DND-41 (cell line): ENCODE results near the gene MTERF2.

Experiments
- EZH2 ChIP-seq: IDR thresholded peaks from 3 replicates; pipeline ENCODE4 v1.6.1; 2012; ENCODE audit warnings: borderline replicate concordance, low read depth, mild to moderate bottlenecking, moderate library complexity, low read length, inconsistent platforms; ENCODE audit not compliant: severe bottlenecking
- TF ChIP-seq, protein P1 (sequence below): IDR thresholded peaks from 2 replicates; pipeline ENCODE4 v1.5.1; 2012; ENCODE audit warnings: borderline replicate concordance, low read length, moderate library complexity, mild to moderate bottlenecking; ENCODE audit not compliant: poor library complexity, severe bottlenecking; ENCODE audit errors: extremely low read depth

DNA sequence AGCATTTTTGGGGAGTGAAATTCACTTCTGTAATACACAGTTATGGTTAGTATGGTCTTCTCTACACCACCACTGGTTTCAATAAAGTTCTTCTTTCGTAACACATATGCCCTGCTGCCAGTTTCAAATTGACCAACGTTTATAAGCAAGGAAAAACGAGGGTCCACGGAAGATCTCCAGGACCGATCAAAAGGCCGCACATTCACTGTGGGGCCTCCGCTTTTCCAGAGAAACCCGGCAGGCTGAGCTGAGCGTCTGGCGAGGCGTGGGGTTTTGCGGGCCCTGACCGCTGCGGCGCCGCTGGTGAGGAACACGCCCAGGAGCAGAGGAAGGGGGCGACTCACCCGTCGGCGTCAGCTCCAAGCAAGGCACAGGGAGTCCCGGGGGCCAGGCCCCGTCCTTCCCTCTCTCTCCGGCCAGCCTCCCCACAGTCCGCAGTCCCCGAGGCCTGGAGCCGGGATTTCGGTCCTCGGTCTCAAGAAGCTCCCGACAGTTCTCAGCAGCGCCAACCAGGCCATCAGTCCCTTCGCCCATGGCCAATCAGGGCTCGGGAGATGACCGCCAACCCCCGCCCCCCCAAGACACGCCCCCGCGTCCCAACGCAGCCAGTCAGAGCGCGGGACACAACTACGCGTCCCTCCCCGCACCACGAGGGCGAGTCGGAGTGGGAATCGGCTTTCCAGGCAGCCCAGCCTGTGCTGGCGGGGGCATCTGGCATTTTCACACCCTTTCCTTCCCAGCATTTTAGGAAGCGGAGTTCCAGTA is at the start of gene MTERF2:
- TF ChIP-seq, protein P1, sequence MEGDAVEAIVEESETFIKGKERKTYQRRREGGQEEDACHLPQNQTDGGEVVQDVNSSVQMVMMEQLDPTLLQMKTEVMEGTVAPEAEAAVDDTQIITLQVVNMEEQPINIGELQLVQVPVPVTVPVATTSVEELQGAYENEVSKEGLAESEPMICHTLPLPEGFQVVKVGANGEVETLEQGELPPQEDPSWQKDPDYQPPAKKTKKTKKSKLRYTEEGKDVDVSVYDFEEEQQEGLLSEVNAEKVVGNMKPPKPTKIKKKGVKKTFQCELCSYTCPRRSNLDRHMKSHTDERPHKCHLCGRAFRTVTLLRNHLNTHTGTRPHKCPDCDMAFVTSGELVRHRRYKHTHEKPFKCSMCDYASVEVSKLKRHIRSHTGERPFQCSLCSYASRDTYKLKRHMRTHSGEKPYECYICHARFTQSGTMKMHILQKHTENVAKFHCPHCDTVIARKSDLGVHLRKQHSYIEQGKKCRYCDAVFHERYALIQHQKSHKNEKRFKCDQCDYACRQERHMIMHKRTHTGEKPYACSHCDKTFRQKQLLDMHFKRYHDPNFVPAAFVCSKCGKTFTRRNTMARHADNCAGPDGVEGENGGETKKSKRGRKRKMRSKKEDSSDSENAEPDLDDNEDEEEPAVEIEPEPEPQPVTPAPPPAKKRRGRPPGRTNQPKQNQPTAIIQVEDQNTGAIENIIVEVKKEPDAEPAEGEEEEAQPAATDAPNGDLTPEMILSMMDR: no peak
- no peak for TF ChIP-seq EZH2
